Hepatocyte (in vitro differentiated cells): ENCODE results near the gene SLC38A7.

Experiments
- CTCF ChIP-seq: fragments of 200-600 bp; sonication (generic); IDR thresholded peaks from 2 replicates; pipeline ENCODE4 v1.5.1; 2016; ENCODE audit warnings: antibody characterized with exemption, mild to moderate bottlenecking; ENCODE audit not compliant: poor library complexity
- EZH2 ChIP-seq: fragments of 200-600 bp; sonication (generic); IDR thresholded peaks from 2 replicates; pipeline ENCODE4 v1.6.1; 2016; ENCODE audit warnings: antibody characterized with exemption, mild to moderate bottlenecking, borderline replicate concordance
- EZH2phosphoT487 ChIP-seq: fragments of 200-600 bp; sonication (generic); IDR thresholded peaks from one replicate; pipeline ENCODE4 v1.6.1; 2018; ENCODE audit warnings: antibody characterized with exemption, mild to moderate bottlenecking, low read depth, moderate library complexity; ENCODE audit not compliant: unreplicated experiment, severe bottlenecking

DNA sequence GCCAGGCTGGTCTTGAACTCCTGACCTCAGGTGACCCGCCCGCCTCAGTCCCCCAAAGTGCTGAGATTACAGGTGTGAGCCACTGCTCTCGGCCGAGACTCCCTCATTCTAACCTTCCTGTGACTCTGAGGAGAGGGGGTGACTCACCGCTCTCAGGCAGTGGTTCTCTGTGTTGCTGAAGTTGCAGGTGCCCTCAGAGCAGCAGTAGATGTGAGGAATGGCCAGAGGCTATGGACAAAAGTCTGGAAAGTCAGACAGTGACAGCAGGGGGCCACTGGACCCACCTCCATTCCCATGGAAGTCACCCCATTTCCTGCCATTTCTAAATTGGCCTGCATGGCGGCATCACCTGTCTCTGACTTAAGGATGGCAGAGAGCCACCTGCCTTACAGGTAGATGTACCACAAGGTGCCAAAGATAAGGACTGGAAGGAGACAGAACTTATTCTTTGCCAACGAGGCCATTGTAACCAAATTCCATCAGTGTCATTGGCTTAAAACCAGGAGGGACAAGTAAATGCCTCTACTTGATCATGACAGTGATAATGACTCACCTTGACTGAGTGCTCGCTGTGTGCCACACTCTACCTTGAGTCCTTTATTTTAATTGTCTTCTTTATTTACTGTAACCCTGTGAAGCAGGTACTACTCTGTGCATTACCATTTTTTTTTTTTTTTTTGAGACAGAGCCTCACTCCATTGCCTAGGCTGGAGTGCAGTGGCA lies 39.6 kb downstream of the SLC38A7 start:
- TF ChIP-seq EZH2, result no peak
- no peak for TF ChIP-seq CTCF
- no peak for TF ChIP-seq EZH2phosphoT487
